C4-2B (cell line): ENCODE results near the gene ARRDC1.

Experiments
- ZFX ChIP-seq: fragments of 450-650 bp; IDR thresholded peaks from 2 replicates; pipeline ENCODE4 v1.6.1; 2017
- TF ChIP-seq, protein P1 (sequence below): fragments of 450-650 bp; conservative IDR thresholded peaks from 2 replicates; pipeline ENCODE4 v1.5.1; 2017; ENCODE audit warnings: mild to moderate bottlenecking

- TF ChIP-seq, protein P1, sequence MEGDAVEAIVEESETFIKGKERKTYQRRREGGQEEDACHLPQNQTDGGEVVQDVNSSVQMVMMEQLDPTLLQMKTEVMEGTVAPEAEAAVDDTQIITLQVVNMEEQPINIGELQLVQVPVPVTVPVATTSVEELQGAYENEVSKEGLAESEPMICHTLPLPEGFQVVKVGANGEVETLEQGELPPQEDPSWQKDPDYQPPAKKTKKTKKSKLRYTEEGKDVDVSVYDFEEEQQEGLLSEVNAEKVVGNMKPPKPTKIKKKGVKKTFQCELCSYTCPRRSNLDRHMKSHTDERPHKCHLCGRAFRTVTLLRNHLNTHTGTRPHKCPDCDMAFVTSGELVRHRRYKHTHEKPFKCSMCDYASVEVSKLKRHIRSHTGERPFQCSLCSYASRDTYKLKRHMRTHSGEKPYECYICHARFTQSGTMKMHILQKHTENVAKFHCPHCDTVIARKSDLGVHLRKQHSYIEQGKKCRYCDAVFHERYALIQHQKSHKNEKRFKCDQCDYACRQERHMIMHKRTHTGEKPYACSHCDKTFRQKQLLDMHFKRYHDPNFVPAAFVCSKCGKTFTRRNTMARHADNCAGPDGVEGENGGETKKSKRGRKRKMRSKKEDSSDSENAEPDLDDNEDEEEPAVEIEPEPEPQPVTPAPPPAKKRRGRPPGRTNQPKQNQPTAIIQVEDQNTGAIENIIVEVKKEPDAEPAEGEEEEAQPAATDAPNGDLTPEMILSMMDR: no peak
- no peak for TF ChIP-seq ZFX
Measured at GRCh38 chr9:137588891-137589290, 16.6 kb upstream of the ARRDC1 start.
